NK-92 (cell line): ENCODE measurements around the gene DUSP10.

Experiments used
- DNase-seq: peaks from one replicate; lab custom pipeline; 2025; ENCODE audit not compliant: unreplicated experiment; lab: John Stamatoyannopoulos, UW

DUSP10 gene

GRCh38 chr1:221715321-221716169 is 26.3 kb downstream of the DUSP10 start:
- DNase-seq, result no peak

- DNase-seq, result no peak
These were observed 27.4 kb downstream of the DUSP10 start for GRCh38 chr1:221714227-221715152.

GRCh38 chr1:221712776-221713431 is 29.0 kb downstream of the DUSP10 start:
- no peak for DNase-seq

- no peak for DNase-seq
These were observed 29.6 kb downstream of the DUSP10 start for GRCh38 chr1:221712198-221712684.

- no peak for DNase-seq
These were observed 30.2 kb downstream of the DUSP10 start for GRCh38 chr1:221711656-221712055.

- no peak for DNase-seq
These were observed 30.8 kb downstream of the DUSP10 start for GRCh38 chr1:221711063-221711577.

- DNase-seq, result no peak
These were observed 32.0 kb downstream of the DUSP10 start for GRCh38 chr1:221709854-221710253.

- DNase-seq, result no peak
These were observed 32.9 kb downstream of the DUSP10 start for GRCh38 chr1:221708987-221709386.

GRCh38 chr1:221708076-221708571 is 33.8 kb downstream of the DUSP10 start:
- no peak for DNase-seq

GRCh38 chr1:221706876-221707582 is 34.9 kb downstream of the DUSP10 start:
- no peak for DNase-seq

GRCh38 chr1:221706191-221706590 is 35.7 kb downstream of the DUSP10 start:
- DNase-seq, result no peak

GRCh38 chr1:221704306-221704705 is 37.6 kb downstream of the DUSP10 start:
- DNase-seq, result no peak

GRCh38 chr1:221701570-221702186 is 40.2 kb downstream of the DUSP10 start:
- no peak for DNase-seq

- no peak for DNase-seq
These were observed 40.9 kb downstream of the DUSP10 start for GRCh38 chr1:221700948-221701347.

- DNase-seq, result no peak
These were observed 41.4 kb downstream of the DUSP10 start for GRCh38 chr1:221700536-221700935.

- no peak for DNase-seq
These were observed 41.8 kb downstream of the DUSP10 start for GRCh38 chr1:221699978-221700519.

- DNase-seq, result no peak
These were observed 42.3 kb downstream of the DUSP10 start for GRCh38 chr1:221699577-221699976.

- DNase-seq, result no peak
These were observed 43.1 kb downstream of the DUSP10 start for GRCh38 chr1:221698579-221699349.
